Umbilical cord (tissue), 2 donors: ENCODE measurements around the gene PPP1R8. TPM values are rescaled to one million over a fixed set of nuclear protein-coding genes. Genes with fewer than 3 reads are reported as not detected.
"Not testable (repeated sequence)": the region's sequence is repeated elsewhere in the genome, so short reads cannot be mapped to it uniquely, and the experiment has no call there.

Experiments used
- DNase-seq: peaks from one replicate; pipeline ENCODE4 v3.0.0-alpha.2; 2015; ENCODE audit warnings: low spot score
- total RNA-seq: library from RNA; depleted of rRNA; stranded (reverse); fragments of >200 nt; gene quantifications from one replicate; pipeline ENCODE4 v1.2.3, GENCODE V29; 2014; ENCODE audit warnings: low replicate concordance; ENCODE audit not compliant: insufficient read depth

PPP1R8 gene
- total RNA-seq, 1 donor from 2014 or later = 26.2 TPM

DNA sequence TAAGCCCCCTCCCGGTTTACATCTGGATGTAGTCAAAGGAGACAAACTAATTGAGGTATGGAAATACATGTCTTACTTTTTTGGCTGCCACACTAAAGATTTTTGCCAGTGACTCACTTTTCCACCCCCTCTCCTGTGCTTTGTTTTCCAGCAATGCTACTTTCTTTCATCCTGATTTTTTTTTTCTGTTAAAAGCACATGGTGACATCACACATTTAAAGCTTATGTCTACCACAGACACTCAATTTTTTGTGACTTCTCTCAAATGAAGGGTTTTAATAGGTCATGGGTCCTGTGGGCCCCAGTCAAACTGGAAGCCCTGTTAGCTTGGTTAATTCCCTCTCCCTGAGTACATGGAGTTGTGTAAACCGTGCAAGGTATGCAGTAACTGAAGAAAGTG lies 2.2 kb downstream of the PPP1R8 start:
- no peak for DNase-seq

DNA sequence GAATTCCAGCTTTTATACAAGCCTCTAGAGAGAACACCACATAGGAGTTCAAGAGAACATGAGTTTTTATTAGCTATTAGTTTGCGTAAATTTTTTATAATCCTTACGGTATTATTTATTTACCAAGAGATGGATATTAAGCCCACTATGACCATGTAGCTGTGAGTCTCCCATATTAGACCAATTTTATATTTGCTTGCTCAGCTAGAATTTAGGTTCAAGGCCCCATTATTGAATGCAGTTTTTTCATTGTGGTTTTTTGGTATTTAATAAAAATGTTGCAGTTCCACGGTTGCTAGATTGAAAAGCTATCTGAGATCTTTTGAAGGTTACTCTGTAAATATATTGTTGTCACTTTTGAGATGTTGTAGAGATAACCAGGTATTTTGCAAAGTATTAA lies 2.9 kb downstream of the PPP1R8 start:
- DNase-seq = no peak

DNA sequence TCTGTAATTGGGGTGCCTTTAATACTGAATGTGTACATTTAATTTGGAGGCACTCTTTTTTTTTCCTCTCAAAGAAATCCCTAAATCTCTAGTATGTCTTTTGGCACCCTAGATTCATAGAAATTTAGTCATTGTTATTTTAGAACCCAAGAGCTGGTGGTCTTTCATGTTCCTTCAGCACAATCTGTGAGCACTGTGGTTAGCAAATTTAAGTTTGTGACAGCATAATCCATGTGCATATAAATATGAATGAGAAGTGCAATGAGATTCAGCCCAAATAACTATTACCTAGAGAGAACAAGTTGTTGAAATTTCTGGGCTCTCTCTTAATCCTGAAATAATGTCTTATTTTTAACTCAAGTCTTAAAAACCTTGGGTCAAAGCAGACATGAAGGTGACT lies 4.5 kb downstream of the PPP1R8 start:
- no peak for DNase-seq

DNA sequence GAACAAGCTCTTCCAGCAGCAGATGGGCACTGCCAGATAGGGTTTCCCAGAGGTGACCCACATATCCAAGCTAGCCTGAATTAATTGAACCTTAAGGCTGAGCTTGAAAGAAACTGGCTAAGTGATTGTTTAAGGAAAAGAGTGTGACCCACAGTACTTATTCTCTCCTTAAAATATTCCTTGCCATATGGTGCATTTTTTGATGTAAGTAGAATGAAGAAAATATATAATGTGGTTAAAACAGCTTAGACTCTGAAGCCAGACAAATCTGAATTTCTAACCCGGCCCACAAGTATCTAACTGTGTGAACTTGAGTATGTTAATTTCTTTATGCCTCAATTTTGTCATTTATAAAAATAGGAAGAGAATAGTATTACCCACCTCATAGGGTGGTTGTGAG lies 4.9 kb downstream of the PPP1R8 start:
- no peak for DNase-seq

DNA sequence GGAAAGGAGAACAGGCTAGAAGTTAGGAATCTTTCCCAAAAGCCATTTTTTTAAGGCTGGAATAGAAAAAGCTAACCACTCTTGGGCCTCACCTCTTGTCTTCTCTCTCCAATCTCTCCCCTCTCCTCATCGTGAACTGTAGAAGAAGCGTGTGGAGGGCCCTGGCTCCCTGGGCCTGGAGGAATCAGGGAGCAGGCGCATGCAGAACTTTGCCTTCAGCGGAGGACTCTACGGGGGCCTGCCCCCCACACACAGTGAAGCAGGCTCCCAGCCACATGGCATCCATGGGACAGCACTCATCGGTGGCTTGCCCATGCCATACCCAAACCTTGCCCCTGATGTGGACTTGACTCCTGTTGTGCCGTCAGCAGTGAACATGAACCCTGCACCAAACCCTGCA lies 19.4 kb downstream of the PPP1R8 start:
- no peak for DNase-seq

DNA sequence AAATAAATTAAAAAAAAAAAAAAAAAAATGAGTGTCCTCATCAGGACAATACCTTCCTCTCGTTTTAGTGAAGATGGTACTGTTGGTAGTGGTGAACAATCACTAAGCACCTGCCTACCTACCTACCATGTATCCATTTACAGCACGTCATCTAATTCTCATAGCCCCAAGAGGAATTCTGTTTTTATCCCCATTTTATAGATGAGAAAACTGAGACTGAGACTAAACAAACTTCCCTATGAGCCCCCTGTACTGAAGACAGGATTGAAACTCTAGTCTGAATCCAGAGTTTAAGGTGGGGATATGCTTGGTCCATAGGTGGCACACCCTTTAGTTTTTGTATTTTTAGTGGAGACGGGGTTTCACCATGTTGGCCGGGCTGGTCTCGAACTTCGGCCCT lies 24.5 kb downstream of the PPP1R8 start:
- DNase-seq = no peak

DNA sequence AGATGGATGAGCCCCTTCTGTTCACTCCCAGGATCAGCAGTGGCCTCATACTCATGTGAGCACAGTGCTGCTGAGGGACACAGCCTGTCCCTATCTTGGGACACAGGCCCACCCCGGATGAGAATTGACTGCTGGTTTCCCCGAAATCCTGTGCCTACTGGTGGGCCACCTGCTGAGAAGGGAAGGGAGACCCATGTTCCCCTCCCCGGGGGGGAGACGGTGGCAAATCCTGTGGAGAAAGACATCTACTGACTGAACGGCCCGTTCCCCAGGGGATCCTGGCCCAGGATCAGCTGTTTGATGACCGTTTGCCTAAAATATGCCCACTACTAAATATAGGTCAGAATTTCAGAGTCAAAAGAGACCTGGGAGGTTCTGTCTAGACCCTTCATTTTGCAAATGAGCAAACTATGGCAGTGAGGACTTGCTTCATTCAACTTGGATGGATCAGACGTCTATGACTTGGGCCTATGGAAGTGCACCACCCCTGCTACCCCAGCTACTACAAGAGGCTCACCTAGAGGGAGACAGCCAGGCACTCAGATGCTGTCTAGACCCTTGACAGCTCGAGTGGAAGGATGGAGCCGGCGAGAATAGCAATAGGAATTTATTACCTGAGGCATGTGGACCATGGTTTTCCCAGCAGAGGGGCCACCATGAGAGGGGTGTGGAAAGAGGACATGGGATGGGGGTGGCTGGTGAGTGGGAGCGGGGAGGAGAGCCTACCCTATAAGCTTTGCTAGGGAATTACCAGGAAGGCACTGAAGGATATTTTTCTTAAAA lies 26.2 kb downstream of the PPP1R8 start:
- no peak for DNase-seq

DNA sequence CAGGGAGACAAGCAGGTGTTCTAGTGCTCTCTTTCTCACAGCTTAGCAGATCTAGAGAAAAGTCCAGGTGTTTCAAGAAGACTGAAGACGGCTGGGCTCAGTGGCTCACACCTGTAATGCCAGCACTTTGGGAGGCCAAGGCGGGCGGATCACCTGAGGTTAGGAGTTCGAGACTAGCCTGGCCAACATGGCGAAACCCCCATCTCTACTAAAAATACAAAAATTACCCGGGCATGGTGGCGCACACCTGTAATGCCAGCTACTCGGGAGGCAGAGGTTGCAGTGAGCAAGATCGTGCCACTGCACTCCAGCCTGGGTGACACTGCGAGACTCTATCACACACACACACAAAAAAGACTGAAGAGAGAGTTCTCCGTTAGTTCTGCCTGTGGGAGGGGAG lies 27.0 kb downstream of the PPP1R8 start:
- not testable (repeated sequence) for DNase-seq

DNA sequence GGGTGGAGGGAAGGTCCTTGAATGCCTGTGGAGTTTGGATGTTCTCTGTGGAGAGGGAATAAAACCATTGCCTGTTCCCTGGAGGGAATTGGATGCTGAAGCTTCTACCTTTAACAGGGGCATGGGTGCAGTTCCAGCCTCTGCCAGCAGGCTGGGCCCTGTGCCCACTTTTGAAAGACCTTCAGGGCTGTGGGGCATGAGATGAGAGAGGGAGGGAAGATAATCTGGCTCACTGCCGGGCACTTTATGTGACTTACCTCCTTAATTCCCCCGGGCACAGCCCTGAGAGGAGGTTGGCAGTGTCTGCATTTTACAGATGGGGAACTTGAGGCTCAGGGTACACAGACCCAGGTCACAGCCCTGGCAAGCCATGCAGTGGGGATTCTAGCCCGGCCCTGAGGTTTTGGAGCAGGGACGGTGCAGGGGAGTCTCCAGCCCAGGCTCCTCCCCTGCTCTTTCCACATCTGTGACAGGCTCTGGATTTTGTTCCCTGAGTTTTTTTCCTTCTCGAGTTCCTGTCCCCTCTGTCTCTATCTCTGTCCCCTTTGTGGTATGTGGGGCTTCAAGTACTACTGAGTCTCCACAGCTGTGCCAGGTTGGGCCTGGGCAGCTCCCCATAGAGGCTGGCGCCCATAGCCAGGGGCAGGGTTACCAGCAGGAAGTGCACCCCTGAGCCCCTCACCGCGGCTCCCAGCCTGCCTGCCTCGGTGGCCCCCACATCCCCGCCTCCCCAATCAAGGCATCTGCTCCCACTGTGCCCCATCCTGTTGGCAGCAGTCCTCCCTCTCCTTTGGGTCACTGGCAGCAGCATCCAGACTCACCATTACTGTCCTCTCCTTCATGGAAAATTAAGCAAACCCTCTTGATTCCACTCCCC lies 27.7 kb downstream of the PPP1R8 start:
- peak; percentile 83 for DNase-seq

DNA sequence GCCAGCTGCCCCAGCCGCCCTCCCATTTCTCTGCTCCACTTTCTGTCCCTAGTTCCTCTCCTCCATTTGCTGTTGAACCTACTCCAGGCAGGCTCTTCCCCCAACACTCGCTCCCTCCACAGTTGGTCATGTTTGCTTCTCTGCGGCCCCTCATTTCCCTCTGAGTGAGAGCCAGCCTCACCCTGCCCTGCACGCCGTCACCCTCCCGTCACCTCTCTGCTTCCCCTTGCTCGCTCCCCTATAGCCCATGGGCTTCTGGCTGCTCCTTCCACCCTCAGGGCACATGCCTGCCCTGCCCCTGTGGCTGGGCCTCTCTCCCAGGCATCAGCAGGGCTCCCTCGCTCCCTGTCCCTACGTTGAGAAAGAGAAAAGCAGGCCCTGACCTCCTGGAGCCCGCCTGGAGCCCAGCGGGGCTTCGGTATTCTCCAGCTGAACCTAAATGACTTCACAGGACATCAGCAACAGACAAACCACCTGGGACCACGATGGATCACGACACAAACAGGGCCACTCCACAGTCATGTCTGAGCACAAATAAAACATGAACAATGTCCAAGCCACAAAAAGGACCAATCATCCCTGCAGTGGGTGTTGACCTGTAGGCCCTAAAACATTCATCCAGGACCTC lies 28.5 kb downstream of the PPP1R8 start:
- no peak for DNase-seq

DNA sequence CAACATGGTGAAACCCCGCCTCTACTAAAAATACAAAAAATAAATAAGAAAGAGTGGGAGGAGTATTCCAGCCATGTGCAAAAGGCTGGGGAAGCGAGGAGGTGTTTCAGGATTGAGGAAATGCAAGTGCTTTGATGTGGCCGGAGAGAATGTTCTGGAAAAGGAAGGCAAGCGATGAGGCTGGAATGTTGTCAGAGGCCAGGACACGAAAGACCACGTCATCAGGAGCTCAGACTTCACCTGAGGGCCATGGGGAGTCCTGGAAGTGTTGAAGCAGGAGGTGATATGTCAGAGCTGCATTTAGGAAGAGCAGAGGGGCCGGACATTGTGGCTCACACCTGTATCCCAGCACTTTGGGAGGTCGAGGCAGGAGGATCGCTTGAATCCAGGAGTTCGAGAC lies 30.9 kb downstream of the PPP1R8 start:
- DNase-seq = no peak

DNA sequence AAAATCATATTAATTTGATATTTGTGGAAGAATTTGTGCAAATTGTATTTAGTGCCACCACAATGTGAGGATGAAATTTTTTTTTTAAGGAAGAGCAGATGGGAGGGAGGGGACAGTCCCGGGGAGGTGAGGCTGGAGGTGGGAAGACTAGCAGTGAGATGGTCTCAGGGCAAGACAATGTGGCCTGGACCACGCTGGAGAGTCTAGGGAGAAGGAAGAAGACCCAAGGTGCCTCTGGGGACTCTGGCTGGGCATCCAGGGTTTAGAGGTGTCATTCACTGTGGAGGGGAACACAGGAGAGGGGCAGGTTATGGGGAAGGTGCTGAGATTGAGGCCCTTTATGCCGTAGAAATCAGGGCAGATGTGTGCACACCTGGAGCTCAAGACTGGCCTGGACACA lies 31.4 kb downstream of the PPP1R8 start:
- DNase-seq = no peak

DNA sequence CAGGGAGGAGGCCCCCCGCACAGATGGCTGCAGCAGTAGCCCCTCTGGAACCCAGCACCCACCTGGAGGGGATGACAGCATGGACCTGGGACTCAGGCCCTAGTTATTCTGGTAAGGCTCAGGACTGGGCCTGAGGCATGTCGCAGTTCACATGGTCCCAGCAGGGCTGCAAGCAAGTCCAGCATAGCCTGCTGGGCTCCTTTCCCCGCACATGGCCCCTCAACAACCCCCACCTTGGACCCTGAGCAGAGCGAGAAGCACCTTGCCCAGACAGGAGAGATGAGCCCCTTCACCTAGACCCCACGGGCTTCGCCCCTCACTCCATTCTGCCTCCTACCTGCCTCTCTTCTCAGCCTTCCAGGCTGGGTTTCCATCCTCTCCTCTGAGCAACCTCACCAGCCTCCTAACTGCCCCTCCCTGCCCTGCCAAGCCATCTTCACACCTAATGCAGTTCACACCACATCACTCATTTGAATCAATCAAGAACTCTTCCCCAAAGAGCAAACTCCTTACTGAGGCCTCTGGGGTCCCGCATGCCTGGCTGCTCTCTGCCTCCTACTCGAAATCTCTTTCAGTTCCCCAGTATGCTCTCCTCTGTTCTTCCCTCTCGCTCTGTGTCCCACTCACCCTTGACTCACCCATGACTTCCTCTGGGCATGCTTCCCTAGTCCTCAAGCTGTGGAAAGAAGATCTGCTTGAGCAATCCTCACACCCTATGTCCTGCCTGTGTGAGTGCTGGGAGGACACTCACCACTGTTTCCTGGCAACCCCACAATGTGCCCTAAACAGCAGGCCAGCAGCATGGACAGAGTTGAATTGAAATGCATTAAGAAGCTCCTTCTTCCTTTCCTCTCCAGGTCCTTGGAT lies 32.3 kb downstream of the PPP1R8 start:
- peak; percentile 86 for DNase-seq

DNA sequence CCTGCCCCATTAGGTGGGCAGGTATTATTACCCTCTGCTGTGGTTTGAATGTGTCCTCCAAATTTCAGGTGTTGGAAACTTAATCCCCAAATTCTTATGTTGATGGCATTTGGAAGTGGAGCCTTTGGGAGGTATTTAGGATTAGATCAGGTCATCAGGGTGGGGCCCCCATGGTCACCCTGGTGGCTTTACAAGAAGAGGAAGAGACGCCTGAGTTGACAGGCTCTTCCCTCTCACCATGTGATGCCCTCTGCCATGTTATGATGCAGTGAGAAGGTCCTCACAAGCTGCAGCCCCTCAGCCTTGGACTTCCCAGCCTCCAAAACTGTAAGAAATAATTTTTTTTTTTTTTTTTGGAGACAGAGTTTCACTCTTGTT lies 32.9 kb downstream of the PPP1R8 start:
- DNase-seq = no peak

DNA sequence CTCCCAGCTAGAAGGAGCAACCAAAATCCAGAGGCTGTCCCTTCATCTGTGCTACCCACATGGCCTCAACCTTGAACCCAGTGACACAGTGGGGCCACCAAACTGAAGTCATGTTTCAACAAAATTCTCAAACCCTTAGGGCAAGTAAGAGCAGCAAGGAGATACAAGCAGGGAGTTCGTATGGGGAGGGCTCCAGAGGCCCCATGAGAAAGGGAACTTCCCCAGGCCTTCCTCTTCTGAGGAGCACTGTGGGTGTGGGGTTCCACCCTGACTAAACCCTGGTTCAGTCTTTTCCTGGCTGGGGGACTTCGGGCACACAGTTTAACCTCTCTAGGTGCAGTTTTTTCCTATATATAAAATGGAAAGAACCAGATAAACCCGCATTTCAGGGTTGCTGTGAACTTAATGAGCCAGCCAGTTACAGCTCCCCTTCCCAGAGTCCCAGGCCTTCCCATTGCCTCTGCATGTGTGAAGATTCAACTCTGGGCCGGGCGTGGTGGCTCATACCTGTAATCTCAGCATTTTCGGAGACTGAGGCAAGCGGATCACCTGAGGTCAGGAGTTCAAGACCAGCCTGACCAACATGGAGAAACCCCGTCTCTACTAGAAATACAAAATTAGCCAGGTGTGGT lies 33.8 kb downstream of the PPP1R8 start:
- DNase-seq = no peak

DNA sequence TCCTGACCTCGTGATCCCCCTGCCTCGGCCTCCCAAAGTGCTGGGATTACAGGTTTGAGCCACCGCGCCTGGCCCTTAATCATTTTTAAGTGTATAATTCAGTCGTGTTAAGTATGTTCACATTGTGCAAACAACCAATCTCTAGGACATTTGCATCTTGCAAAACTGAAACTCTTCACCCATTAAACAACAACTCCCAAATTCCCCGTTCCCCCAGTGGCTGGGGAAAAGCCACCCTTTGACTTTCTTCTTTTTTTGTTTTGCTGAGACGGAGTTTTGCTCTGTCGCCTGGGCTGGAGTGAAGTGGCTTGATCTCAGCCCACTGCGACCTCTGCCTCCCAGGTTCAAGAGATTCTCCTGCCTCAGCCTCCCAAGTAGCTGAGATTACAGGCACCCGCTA lies 35.2 kb downstream of the PPP1R8 start:
- DNase-seq = no peak

DNA sequence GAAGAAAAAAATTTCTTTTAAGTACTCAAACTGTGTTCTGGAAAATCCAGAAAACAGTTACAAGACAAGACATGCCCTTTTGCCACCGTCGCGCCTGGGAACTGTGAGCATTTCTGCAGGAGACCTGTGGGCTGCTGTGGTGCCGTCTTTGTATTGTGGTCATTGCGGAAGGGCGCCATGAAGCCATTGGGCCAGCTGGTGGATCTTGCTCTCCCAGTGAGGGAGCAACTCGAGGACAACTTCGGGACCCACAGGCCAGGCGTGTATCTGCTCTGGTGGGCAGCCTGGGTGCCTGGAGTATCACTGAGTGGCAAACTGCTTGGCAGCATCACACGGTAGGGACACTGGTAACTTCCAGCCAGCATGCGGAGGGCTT lies 38.0 kb downstream of the PPP1R8 start:
- no peak for DNase-seq

DNA sequence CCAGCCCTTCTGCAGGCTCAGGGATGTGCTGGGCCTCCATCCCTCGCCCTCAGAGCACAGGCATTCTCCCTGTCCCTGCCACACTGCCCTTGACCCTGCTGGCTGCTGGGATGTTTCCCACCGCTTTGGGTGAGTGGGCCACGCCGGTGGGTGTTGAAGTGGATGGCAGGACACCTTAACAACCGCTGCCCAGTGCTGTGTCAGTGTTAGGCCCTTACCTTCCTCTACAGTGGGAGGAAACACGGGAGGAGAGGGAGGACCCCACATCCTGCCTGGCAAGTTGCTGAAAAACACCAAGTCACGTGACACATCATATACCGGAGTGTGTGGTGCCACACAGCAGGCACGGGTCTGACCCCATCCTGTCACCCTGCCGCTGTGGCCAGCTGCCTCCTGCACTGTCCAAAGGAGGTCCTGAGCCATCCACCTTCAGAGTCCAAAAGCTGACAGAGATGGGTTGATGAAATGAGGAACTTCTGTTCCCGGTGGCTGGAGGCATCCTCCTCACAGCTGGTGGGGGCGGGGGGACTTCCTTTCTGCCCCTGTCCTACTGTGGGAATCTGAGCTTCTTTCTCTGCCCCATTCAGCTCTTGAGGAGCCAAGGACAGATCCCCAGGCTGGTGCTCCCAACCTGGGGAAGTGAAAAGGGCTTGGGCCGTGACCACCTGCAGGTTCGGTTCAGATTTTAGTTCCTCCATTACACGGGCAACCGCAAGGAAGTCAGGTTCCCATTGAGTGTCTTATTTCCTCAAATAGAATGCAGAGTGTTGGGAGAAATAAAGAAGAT lies 38.5 kb downstream of the PPP1R8 start:
- no peak for DNase-seq

DNA sequence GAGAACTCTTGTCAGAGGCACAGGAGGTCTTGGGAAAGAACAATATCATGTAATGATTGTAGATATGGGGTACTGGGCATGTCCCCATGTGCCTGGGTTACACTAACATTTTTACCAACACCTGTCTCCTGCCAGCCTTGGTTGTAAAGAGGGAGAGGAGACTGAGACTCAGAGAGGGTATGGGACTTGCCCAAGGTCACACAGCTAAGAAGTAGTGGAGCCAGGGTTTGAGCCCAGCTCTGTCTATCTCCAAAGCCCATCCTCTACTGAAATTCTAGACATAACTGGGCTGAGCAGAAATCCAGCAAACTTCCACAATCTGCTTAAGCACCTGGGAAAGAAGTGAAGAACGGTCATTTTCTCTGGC lies 39.1 kb downstream of the PPP1R8 start:
- no peak for DNase-seq

DNA sequence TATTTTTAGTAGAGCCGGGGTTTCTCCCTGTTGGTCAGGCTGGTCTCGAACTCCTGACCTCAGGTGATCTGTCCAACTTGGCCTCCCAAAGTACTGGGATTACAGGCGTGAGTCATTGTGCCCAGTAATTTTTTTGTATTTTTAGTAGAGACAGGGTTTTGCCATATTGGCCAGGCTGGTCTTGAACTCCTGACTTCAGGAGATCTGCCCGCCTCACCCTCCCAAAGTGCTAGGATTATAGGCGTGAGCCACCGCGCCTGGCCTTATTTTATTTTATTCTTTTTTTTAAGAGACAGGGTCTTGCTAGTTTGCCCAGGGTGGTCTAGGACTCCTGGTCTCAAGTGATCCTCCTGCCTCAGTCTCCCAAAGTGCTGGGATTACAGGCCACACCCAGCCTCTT lies 40.5 kb downstream of the PPP1R8 start:
- not testable (repeated sequence) for DNase-seq
